Measurements from ENCODE around the gene ATP6AP2. TPM values are rescaled to one million over a fixed set of nuclear protein-coding genes. Genes with fewer than 3 reads are reported as not detected.

The ATP6AP2 gene
- total RNA-seq, 1 experiment from 2014 or later, result 77.6 TPM

GRCh38 chrX:40651620-40652223, 71.0 kb downstream of the ATP6AP2 start:
- ATAC-seq, result no peak
- H3F3A ChIP-seq (ENCODE audit: low read length, unreplicated experiment), result no peaks in the 10 kb centered on the region
- H3K36me3 ChIP-seq (ENCODE audit: low read depth, low read length), result peaks cover 15% of the 10 kb centered on the region; the same call in 1 of the 2 replicates
- no peaks in the 10 kb centered on the region for H4K20me1 ChIP-seq (ENCODE audit: low read length)
- TF ChIP-seq CTCF (conservative IDR thresholded peaks at IDR 0.05; ENCODE audit: low read depth, low read length), result peak; percentile 82
- TF ChIP-seq EZH2phosphoT487 (IDR thresholded peaks at IDR 0.05; ENCODE audit: borderline replicate concordance, low read length), result no peak
- no peak for TF ChIP-seq EZH2 (IDR thresholded peaks at IDR 0.05; ENCODE audit: low read length, unreplicated experiment)
- ChIA-PET CTCF (interaction anchor here (0.5 to 2.6 kb wide), 7 partner anchors 49 to 512 kb away, joined by 3 to 27 read pairs (median 6); partner anchors contain the start of gene MED14), POLR2A (ENCODE audit: unreplicated experiment) (interaction anchor here (0.6 to 0.8 kb wide), 3 partner anchors 434 to 505 kb away, joined by 3 to 8 read pairs (median 6); partner anchors contain the start of gene USP9X)
- no peaks in the 10 kb centered on the region for H3K9me2 ChIP-seq (replicated peaks; ENCODE audit: low read length)
- H3K9ac ChIP-seq (ENCODE audit: low read length), result no peak overlapping the region
- no peaks in the 10 kb centered on the region for H3K4me1 ChIP-seq (ENCODE audit: insufficient read depth, low read length)
- peaks cover 6% of the 10 kb centered on the region for H3K79me2 ChIP-seq (ENCODE audit: low read length)
- no peak overlapping the region for H2AFZ ChIP-seq (ENCODE audit: low read length)
- no peak overlapping the region for H3K4me2 ChIP-seq (ENCODE audit: low read length)
- BruUV-seq (replicated peaks), result no TSS peak
- no peak overlapping the region for H3K27ac ChIP-seq (ENCODE audit: low read length)
- DNase-seq, result peak; percentile 69
- no peaks in the 10 kb centered on the region for H3K9me3 ChIP-seq (ENCODE audit: low read length)
- no peaks in the 10 kb centered on the region for H3K27me3 ChIP-seq (ENCODE audit: low read length)
- intact Hi-C loops (cut with micrococcal nuclease), result loop anchor here (1.0 to 5.0 kb wide), 3 partner anchors 143 to 271 kb away; no protein-coding TSS in a partner anchor
- no peak overlapping the region for H3K4me3 ChIP-seq (ENCODE audit: low read length)

GRCh38 chrX:40652664-40653063, 71.9 kb downstream of the ATP6AP2 start:
- Histone ChIP-seq H3K4me1 (ENCODE audit: insufficient read depth, low read length) (no peaks in the 10 kb centered on the region), H2AFZ (ENCODE audit: low read length) (no peak overlapping the region), H3F3A (ENCODE audit: low read length, unreplicated experiment) (no peaks in the 10 kb centered on the region), H3K36me3 (ENCODE audit: low read depth, low read length) (peaks cover 15% of the 10 kb centered on the region; the same call in 1 of the 2 replicates), H3K27me3 (ENCODE audit: low read length) (no peaks in the 10 kb centered on the region), H4K20me1 (ENCODE audit: low read length) (no peaks in the 10 kb centered on the region), H3K4me3 (ENCODE audit: low read length) (no peak overlapping the region), H3K9ac (ENCODE audit: low read length) (no peak overlapping the region), H3K9me2 (replicated peaks; ENCODE audit: low read length) (no peaks in the 10 kb centered on the region), H3K9me3 (ENCODE audit: low read length) (no peaks in the 10 kb centered on the region), H3K4me2 (ENCODE audit: low read length) (no peak overlapping the region), H3K79me2 (ENCODE audit: low read length) (no peaks in the 10 kb centered on the region), H3K27ac (ENCODE audit: low read length) (no peak overlapping the region)
- ChIA-PET CTCF (interaction anchor here (0.5 to 2.6 kb wide), 3 partner anchors 141 to 849 kb away, joined by 4 to 27 read pairs (median 7); no protein-coding TSS in a partner anchor), POLR2A (ENCODE audit: unreplicated experiment) (no interaction called here)
- TF ChIP-seq EZH2phosphoT487 (IDR thresholded peaks at IDR 0.05; ENCODE audit: borderline replicate concordance, low read length) (no peak), CTCF (conservative IDR thresholded peaks at IDR 0.05; ENCODE audit: low read depth, low read length) (no peak), EZH2 (IDR thresholded peaks at IDR 0.05; ENCODE audit: low read length, unreplicated experiment) (no peak)
- intact Hi-C loops (cut with micrococcal nuclease), result loop anchor here (5.0 kb wide), 1 partner anchor 270 kb away; no protein-coding TSS in a partner anchor
- no TSS peak for BruUV-seq (replicated peaks)
- ATAC-seq (no peak), DNase-seq (no peak)

GRCh38 chrX:40653535-40653934, 72.8 kb downstream of the ATP6AP2 start:
- Histone ChIP-seq H3K9ac (ENCODE audit: low read length) (no peak overlapping the region), H3K79me2 (ENCODE audit: low read length) (no peaks in the 10 kb centered on the region), H3K27ac (ENCODE audit: low read length) (no peak overlapping the region), H3K27me3 (ENCODE audit: low read length) (no peaks in the 10 kb centered on the region), H3K4me1 (ENCODE audit: insufficient read depth, low read length) (no peaks in the 10 kb centered on the region), H3K9me2 (replicated peaks; ENCODE audit: low read length) (no peaks in the 10 kb centered on the region), H4K20me1 (ENCODE audit: low read length) (no peaks in the 10 kb centered on the region), H3K4me3 (ENCODE audit: low read length) (no peak overlapping the region), H3K9me3 (ENCODE audit: low read length) (no peaks in the 10 kb centered on the region), H3K4me2 (ENCODE audit: low read length) (no peak overlapping the region), H2AFZ (ENCODE audit: low read length) (no peak overlapping the region), H3F3A (ENCODE audit: low read length, unreplicated experiment) (no peaks in the 10 kb centered on the region), H3K36me3 (ENCODE audit: low read depth, low read length) (peaks cover 15% of the 10 kb centered on the region; the same call in 1 of the 2 replicates)
- ATAC-seq, result no peak
- intact Hi-C loops (cut with micrococcal nuclease), result loop anchor here (5.0 kb wide), 1 partner anchor 269 kb away; no protein-coding TSS in a partner anchor
- POLR2A ChIA-PET (ENCODE audit: unreplicated experiment), result no interaction called here
- no TSS peak for BruUV-seq (replicated peaks)
- no peak for DNase-seq
- no peak for TF ChIP-seq CTCF (conservative IDR thresholded peaks at IDR 0.05; ENCODE audit: low read depth, low read length)
- no peak for TF ChIP-seq EZH2phosphoT487 (IDR thresholded peaks at IDR 0.05; ENCODE audit: borderline replicate concordance, low read length)
- no peak for TF ChIP-seq EZH2 (IDR thresholded peaks at IDR 0.05; ENCODE audit: low read length, unreplicated experiment)
- CTCF ChIA-PET, result interaction anchor here (0.7 to 2.6 kb wide), 2 partner anchors 140 to 484 kb away, joined by 3 to 27 read pairs; no protein-coding TSS in a partner anchor

Measured in PC-3 (cell line).